NCI-H446 treated with DMSO at 0.1 percent for 48 hours (cell line): ENCODE measurements around the gene IFITM5.
"Not testable (repeated sequence)": the region's sequence is repeated elsewhere in the genome, so short reads cannot be mapped to it uniquely, and the experiment has no call there.

Source experiments
- DNase-seq: peaks from one replicate; lab custom pipeline; 2025; lab: John Stamatoyannopoulos, UW

Gene IFITM5

GRCh38 chr11:328012-328411 lies 28.7 kb upstream of the IFITM5 start:
- DNase-seq = no peak

- DNase-seq = no peak
Measured at GRCh38 chr11:327581-327923, 28.2 kb upstream of the IFITM5 start.

DNA sequence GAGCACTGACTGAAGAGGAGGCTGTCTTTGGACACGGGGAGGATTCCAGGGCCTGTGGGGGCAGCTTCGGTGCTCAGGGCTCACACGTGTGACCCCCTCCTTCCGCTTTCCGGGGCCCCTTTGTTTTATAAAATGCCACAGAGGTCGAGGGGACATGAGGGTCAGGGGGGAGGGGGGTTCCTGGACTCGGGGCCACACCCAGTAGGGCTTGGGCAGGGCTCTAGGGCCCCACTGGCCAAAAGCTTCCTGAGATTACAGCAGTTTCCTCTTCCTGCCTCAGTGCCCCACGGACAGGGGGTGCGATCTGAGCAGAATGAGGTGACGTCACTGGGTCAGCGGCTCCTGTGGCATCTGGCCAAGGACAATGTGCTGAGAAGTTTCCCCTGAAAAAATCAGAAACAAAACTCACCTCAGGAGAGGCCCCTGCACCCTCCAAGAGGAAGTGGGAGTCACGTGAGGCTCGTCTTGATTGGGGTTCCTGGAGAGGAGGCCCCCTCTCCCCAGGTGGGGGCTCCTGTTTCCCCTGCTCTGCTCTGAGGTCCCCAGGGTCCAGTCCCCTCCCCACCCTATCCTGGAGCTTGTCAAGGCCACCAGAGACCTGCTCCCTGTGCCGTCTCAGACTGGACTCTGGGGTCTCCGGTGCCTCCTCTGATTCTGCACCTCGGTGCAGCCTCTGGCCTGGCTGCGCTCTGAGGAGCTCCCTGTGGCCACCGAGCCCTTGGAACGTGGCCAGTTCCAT lies 27.7 kb upstream of the IFITM5 start:
- DNase-seq = no peak

GRCh38 chr11:326592-326841 lies 27.2 kb upstream of the IFITM5 start:
- DNase-seq = no peak

DNA sequence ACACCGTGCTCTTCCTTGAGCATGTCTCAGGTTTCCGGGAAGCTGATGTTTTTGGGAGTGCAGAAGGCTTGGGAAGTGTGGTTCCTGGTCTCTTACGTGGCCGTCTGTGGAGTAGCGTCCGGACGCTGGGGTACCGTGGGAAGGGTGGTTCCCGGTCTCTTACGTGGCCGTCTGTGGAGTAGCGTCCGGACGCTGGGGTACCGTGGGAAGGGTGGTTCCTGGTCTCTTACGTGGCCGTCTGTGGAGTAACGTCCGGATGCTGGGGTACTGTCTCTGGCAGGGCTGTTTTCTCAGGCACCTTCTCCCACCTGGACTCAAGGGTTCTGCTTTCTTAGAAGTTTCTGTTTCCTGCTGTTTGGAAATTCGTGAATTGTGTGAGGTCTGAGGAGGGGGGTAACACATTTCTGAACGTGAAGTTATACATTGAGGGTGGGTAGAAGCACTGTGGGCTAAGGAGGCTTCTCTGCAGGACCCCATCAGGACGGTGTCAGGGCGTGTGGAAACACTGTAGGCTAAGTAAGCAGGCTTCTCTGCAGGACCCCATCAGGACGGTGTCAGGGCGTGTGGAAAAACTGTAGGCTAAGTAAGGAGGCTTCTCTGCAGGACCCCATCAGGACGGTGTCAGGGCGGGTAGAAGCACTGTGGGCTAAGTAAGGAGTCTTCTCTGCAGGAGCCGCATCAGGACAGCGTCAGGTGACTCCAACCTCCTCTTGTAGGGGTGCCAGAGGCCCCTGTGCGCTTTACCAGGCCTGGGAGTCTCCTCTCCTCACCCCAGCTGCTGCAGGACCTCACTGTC lies 26.7 kb upstream of the IFITM5 start:
- no peak for DNase-seq

GRCh38 chr11:324593-325517 lies 25.5 kb upstream of the IFITM5 start:
- not testable (repeated sequence) for DNase-seq

- no peak for DNase-seq
Measured at GRCh38 chr11:324156-324555, 24.8 kb upstream of the IFITM5 start.

DNA sequence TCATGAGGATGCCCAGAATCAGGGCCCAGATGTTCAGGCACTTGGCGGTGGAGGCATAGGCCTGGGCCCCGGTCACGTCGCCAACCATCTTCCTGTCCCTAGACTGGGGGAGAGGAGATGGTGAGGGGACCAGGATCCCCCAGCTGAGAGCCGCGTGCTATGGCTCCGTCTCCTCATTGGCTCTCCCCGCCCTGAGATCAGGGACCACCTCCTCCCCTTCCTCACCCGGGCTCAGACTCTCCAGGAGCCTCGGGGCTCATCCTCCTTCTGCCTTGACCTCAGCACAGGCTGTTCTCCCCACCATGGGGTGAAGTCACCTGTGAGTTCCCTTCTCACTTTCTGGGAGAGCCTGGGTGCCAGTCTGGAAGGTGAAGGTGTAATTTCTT lies 20.6 kb upstream of the IFITM5 start:
- not testable (repeated sequence) for DNase-seq

- not testable (repeated sequence) for DNase-seq
Measured at GRCh38 chr11:319121-319887, 20.0 kb upstream of the IFITM5 start.

DNA sequence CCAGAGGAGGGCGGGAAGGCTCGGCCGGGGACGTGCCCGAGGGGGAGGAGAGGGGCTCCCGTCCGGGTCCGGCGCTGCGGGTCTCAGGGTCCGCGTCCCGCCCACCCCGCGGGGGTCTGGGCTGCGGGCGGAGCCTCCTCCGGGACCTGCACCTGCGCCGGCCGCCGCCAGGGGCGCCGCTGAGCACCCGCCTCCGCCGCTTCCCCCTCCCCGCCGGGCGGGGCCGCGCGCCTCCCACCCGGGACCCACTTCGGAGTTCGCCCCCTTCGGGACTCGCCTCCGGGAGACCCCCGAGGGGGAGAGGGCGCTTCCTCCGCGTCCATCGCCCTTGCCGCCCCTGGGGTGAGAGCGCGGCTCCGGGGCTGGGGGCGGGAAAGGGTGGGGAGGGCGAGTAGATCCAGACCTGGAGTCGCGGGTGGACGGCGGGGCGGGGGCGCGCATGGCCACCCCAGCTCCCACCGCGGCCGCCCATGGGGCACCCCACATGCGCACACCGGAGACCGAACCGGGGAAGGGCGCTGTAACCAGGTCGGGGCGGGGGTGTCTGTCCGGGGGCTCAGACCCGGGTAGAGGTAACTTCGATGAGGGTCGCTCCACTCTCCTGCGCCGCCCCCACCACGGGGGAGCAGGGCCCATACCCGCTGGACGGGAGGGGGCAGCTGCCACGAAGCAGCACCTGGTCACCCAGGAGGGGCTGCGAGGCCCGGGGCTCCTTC lies 19.2 kb upstream of the IFITM5 start:
- DNase-seq = not testable (repeated sequence)

GRCh38 chr11:317668-318404 lies 18.5 kb upstream of the IFITM5 start:
- DNase-seq = not testable (repeated sequence)

GRCh38 chr11:316891-317301 lies 17.6 kb upstream of the IFITM5 start:
- no peak for DNase-seq

GRCh38 chr11:316031-316701 lies 16.8 kb upstream of the IFITM5 start:
- DNase-seq = no peak

DNA sequence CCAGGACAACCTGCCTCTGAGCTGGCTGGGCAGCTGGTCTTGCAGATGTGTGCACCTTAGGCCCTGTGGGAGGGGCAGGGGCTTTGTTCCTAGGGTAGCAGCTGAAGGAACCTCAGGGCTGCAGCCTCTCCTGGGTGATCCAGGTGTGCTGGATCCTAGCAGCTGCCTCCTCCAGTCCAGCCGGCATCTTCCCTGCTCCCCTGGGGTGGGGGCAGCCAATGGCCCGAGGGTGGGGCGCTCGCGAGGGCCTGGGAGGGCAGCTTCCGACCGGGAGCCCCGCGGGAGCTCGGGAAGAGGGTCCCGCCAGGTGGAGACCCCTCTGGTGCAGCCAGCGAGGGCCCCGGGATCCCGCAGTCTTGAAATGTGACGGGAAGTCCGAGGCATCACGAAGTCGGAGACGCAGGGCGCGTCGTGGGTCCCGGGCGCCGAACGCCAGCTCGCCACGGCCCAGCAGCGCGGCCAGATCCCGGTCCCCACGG lies 16.2 kb upstream of the IFITM5 start:
- no peak for DNase-seq

- no peak for DNase-seq
Measured at GRCh38 chr11:315051-315481, 15.7 kb upstream of the IFITM5 start.

DNA sequence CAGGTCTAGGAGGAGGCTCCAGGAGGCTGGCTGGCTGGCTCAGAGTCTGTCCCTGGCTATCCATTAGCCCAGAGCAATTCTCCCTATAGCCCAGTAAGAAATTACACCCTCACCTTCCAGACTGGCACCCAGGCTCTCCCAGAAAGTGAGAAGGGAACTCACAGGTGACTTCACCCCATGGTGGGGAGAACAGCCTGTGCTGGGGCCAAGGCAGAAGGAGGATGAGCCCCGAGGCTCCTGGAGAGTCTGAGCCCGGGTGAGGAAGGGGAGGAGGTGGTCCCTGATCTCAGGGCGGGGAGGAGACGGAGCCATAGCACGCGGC lies 15.2 kb upstream of the IFITM5 start:
- not testable (repeated sequence) for DNase-seq

DNA sequence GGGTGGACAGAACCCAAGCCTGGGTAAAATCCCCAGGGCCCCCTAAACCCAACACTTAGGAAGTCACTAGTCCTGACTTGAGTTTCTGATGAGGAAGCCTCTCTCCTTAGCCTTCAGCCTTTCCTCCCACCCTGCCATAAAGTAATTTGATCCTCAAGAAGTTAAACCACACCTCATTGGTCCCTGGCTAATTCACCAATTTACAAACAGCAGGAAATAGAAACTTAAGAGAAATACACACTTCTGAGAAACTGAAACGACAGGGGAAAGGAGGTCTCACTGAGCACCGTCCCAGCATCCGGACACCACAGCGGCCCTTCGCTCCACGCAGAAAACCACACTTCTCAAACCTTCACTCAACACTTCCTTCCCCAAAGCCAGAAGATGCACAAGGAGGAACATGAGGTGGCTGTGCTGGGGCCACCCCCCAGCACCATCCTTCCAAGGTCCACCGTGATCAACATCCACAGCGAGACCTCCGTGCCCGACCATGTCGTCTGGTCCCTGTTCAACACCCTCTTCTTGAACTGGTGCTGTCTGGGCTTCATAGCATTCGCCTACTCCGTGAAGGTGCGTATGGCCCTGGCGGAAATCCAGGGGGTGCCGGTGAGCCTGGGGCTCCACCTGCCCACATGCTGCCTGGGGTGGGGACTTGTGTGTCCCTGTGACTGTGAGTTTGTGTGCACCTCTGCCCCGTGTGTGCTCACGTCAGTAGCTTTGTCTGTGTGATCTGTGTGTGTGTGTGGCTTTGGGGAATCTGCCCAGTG lies 14.6 kb upstream of the IFITM5 start, which contains the start of gene IFITM1:
Gene IFITM1 (plus strand): TSS at position 254 of the 767 bp plus-strand sequence. CDS start 131 bp downstream, at position 385.
- DNase-seq = no peak

DNA sequence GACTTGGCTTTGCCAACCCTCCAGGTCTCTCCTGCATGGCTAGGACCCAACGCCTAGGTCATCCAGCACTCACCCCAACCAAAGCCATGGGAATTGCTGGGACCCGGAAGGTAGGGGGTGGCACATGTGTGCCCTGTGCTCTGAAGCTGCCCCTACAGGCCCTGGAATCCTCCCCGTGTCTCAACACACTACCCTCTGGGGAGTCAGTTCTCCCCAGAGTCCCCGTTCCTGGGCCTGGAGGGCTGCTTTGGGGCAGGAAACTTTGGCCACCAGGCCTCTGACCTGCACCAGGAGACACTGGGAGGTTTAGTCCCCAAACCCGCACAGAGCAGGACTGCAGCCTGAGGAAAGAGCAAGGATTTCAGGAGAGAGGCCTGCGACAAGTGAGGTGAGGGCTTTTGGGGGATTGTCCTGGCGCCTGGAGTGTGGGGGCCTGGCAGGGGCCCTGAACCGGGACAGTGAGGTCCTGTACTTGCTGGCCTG lies 14.0 kb upstream of the IFITM5 start:
- DNase-seq = no peak
